Rectal smooth muscle tissue (tissue), 1 donor: ENCODE results near the gene BSPRY.
"Not testable (repeated sequence)": the region's sequence is repeated elsewhere in the genome, so short reads cannot be mapped to it uniquely, and the experiment has no call there.

Experiments used
- H3K27ac ChIP-seq: one replicate; pipeline ENCODE4 v1.7.0; 2013; ENCODE audit warnings: low read depth, low read length, inconsistent platforms
- H3K27me3 ChIP-seq: one replicate; pipeline ENCODE4 v1.7.0; 2013; ENCODE audit warnings: low read length; ENCODE audit not compliant: control insufficient read depth, insufficient read depth
- H3K36me3 ChIP-seq: one replicate; pipeline ENCODE4 v1.7.0; 2013; ENCODE audit warnings: low read length; ENCODE audit not compliant: control insufficient read depth, insufficient read depth
- H3K4me1 ChIP-seq: one replicate; pipeline ENCODE4 v1.7.0; 2013; ENCODE audit warnings: low read length; ENCODE audit not compliant: control insufficient read depth, insufficient read depth
- H3K4me3 ChIP-seq: one replicate; pipeline ENCODE4 v1.7.0; 2013; ENCODE audit warnings: low read length
- H3K9ac ChIP-seq: one replicate; pipeline ENCODE4 v1.7.0; 2013; ENCODE audit warnings: low read length

The BSPRY gene

GRCh38 chr9:113363336-113363735 lies 14.0 kb downstream of the BSPRY start:
- Histone ChIP-seq H3K9ac (no peak overlapping the region), H3K36me3 (no peaks in the 10 kb centered on the region), H3K4me3 (no peak overlapping the region), H3K27ac (no peak overlapping the region), H3K27me3 (no peaks in the 10 kb centered on the region), H3K4me1 (no peaks in the 10 kb centered on the region)

DNA sequence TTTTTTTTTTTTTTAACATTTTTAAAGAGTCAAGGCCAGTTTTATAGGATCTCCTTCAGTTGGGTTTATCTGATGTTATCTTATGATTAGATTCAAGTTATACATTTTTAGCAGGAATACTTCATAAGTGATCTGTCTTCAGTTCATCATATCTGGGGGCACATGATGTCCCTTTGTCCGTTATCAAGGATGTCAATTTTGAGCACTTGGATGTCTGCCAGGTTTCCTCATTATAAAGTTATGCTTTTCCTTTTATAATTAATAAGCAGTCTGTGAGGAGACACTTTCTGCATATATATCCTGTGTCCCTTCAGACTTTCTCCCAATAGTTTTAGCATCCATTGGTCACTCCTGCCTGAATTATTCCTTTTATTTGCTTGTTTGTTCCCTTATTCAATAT lies 15.6 kb downstream of the BSPRY start:
- Histone ChIP-seq H3K36me3 (no peaks in the 10 kb centered on the region), H3K27ac (no peak overlapping the region), H3K9ac (no peak overlapping the region), H3K27me3 (no peaks in the 10 kb centered on the region), H3K4me1 (no peaks in the 10 kb centered on the region), H3K4me3 (no peak overlapping the region)

DNA sequence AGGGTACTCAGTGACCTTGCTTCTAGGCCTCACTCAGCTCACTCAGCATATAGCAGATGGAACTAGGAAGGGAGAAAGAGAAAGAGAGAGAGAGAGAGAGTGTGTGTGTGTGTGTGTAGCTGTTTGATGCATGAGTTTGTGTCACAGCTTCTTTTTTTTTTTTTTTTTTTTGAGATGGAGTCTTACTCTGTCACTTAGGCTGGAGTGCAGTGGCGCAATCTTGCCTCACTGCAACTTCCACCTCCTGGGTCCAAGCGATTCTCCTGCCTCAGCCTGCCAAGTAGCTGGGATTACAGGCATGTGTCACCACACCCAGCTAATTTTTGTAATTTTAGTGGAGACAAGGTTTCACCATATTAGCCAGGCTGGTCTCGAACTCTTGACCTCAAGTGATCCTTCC lies 16.3 kb downstream of the BSPRY start:
- H3K9ac ChIP-seq, H3K4me1 ChIP-seq, H3K27ac ChIP-seq, H3K36me3 ChIP-seq, H3K27me3 ChIP-seq, H3K4me3 ChIP-seq: not testable (repeated sequence)

- no peaks in the 10 kb centered on the region for H3K36me3 ChIP-seq
- H3K27me3 ChIP-seq = no peaks in the 10 kb centered on the region
- H3K9ac ChIP-seq = no peak overlapping the region
- no peak overlapping the region for H3K27ac ChIP-seq
- no peaks in the 10 kb centered on the region for H3K4me1 ChIP-seq
- no peak overlapping the region for H3K4me3 ChIP-seq
Observed at GRCh38 chr9:113368348-113368981, 19.1 kb downstream of the BSPRY start.

- Histone ChIP-seq H3K4me3 (no peak overlapping the region), H3K9ac (no peak overlapping the region), H3K36me3 (peaks cover 2% of the 10 kb centered on the region), H3K27ac (no peak overlapping the region), H3K4me1 (no peaks in the 10 kb centered on the region), H3K27me3 (no peaks in the 10 kb centered on the region)
Observed at GRCh38 chr9:113368982-113369854, 19.9 kb downstream of the BSPRY start.

GRCh38 chr9:113369855-113370140 lies 20.5 kb downstream of the BSPRY start:
- Histone ChIP-seq H3K27ac (no peak overlapping the region), H3K36me3 (peaks cover 5% of the 10 kb centered on the region)

DNA sequence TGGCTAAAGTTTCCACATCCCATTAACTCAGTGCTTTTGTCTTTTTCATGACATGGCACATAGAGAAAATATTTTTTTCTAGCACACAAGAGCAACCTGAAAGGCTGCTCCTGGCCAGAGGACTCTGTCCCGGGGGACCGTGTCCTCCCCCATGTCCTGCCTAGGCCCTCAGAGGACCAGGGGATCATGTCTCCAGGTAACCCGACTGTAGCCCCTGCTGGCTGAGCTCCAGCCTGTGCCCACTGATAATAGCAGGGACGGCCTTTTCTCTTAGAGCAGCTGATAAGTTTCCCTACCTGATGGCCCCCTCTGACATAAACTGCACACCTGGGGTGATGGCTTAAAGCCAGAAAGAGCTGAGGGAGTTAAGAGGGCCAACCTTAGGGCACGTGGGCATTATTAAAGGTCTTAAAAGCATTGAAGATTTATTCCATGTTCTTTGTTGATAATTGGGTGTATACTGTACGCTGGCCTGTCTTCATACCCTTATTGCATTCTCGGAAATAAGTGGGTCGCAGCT lies 21.5 kb downstream of the BSPRY start:
- Histone ChIP-seq H3K27me3 (no peaks in the 10 kb centered on the region), H3K4me1 (no peaks in the 10 kb centered on the region), H3K36me3 (peaks cover 5% of the 10 kb centered on the region), H3K27ac (no peak overlapping the region), H3K4me3 (no peak overlapping the region), H3K9ac (no peak overlapping the region)

More at GRCh38 chr9:113369855-113370140, 20.5 kb downstream of the BSPRY start:
- Histone ChIP-seq H3K27me3 (no peaks in the 10 kb centered on the region), H3K9ac (no peak overlapping the region), H3K4me3 (no peak overlapping the region), H3K4me1 (no peaks in the 10 kb centered on the region)

- Histone ChIP-seq H3K9ac (no peak overlapping the region), H3K36me3 (peaks cover 5% of the 10 kb centered on the region), H3K4me3 (no peak overlapping the region), H3K27ac (no peak overlapping the region), H3K27me3 (no peaks in the 10 kb centered on the region), H3K4me1 (no peaks in the 10 kb centered on the region)
Observed at GRCh38 chr9:113372059-113372458, 22.7 kb downstream of the BSPRY start.

GRCh38 chr9:113373256-113373655 lies 23.9 kb downstream of the BSPRY start:
- H3K9ac ChIP-seq = no peak overlapping the region
- no peaks in the 10 kb centered on the region for H3K4me1 ChIP-seq
- no peaks in the 10 kb centered on the region for H3K27me3 ChIP-seq
- peaks cover 5% of the 10 kb centered on the region for H3K36me3 ChIP-seq
- H3K4me3 ChIP-seq = no peak overlapping the region
- no peak overlapping the region for H3K27ac ChIP-seq

DNA sequence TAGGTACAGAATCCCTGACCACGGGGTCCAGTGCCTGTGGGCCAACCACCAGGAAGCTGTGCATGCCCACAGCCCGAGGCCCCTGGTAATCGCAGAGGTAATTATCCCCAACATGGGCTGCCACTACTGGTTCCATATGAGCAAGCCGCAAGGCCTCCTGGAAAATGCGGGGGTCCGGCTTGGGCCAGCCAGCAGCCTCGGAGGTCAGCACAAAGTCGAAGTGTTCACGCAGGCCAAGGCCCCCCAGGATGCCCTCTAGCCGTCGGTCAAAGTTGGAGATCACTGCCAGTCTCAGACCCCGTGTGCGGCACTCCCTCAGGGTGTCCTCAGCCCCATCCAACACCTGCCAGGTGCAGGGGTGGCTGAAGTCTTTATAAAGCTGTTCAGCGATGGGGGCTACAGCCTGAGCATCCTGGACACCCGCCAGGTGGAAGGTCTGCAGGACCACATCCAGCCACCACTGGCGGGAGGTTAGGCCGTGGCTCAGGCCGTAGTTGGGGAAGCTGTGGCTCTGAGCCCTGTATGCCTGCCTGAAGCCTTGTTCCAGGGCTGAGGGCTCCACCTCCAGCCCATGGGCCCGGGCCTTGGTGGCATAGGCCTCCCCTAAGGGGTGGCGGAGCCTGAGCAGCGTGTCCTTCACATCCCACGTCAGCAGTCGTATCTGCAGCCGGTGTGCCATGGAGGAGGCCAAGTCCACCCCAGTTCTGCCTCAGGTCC lies 24.5 kb downstream of the BSPRY start:
- Histone ChIP-seq H3K9ac (no peak overlapping the region), H3K4me1 (no peaks in the 10 kb centered on the region), H3K36me3 (peaks cover 5% of the 10 kb centered on the region), H3K4me3 (no peak overlapping the region), H3K27me3 (no peaks in the 10 kb centered on the region), H3K27ac (no peak overlapping the region)

DNA sequence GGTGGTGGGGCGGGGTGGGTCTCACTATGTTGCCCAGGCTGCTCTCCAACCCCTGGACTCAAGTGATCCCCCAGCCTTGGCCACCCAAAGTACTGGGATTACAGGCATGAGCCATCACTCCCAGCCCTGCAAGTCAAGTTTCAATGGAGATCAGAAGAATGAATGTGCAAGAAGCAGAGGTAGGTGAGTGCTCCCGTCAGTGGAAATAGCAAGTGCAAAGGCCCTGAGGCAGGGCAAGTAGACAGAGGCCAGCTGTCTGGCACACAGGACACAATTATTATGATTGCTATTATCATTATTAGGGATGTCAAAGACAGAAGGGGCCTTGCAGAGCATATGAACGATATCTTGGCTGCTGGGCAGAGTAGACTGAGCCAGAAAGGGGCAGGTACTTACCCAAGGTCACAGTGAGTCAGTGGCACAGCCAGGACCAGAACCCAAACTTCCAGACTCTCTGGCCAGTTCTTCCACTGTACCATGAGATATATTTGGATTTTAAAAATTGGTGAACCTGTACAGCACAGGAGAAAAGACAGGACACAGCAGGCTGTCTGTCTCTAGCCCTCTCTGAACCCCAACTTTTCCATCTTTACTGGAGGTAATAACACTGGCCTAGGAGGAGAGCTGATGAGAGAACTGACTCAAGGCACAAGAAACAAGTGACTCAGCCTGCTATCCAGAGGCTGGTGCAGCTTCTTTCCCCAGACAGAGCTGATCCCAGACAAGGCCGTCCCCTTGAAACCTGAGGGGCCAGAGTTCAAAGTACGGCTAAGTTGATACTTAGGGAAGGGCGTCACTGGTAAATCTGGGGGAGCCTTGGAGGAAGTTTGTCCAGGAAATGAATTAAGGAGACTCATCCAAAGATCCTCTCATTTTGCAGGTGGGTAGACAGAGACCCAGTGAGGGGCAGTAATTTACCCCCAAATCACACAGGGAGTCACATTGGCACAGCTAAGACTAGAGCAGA lies 26.0 kb downstream of the BSPRY start:
- no peaks in the 10 kb centered on the region for H3K27me3 ChIP-seq
- no peak overlapping the region for H3K27ac ChIP-seq
- no peaks in the 10 kb centered on the region for H3K4me1 ChIP-seq
- H3K4me3 ChIP-seq = peak overlapping the region; percentile 45
- no peak overlapping the region for H3K9ac ChIP-seq
- H3K36me3 ChIP-seq = peaks cover 5% of the 10 kb centered on the region
